A673 (cell line): ENCODE results near the gene RHCG. TPM values are rescaled to one million over a fixed set of nuclear protein-coding genes. Genes with fewer than 3 reads are reported as not detected.

Experiments used
- BruUV-seq: library from RNA; stranded (reverse); fragments of 400-500 nt; replicated peaks from 2 replicates; lab custom pipeline; 2021; lab: Mats Ljungman, UMichigan
- CTCF ChIA-PET: fragments of 300-600 bp; sonication (Branson Sonifier 250); formaldehyde crosslinking; loops from one replicate; lab custom pipeline; 2022; ENCODE audit warnings: antibody characterized with exemption; lab: Charles Lee
- POLR2A ChIA-PET: fragments of 300-600 bp; sonication (Branson Sonifier 250); formaldehyde crosslinking; loops from one replicate; lab custom pipeline; 2022; ENCODE audit warnings: antibody characterized with exemption; ENCODE audit not compliant: low non-redundant PET; lab: Charles Lee
- DNase-seq: peaks from one replicate; pipeline ENCODE4 v3.0.0-alpha.2; 2015; ENCODE audit warnings: low spot score
- H3K27ac ChIP-seq: fragments of 200-600 bp; sonication (generic); 2 replicates; pipeline ENCODE4 v1.5.1; 2016; ENCODE audit warnings: mixed run types, low read depth, mild to moderate bottlenecking, mixed read lengths, antibody characterized with exemption, low read length; ENCODE audit not compliant: poor library complexity, severe bottlenecking
- H3K27me3 ChIP-seq: fragments of 200-600 bp; sonication (generic); replicated peaks from 2 replicates; pipeline ENCODE4 v1.6.1; 2017; ENCODE audit warnings: mixed run types, low read depth, mild to moderate bottlenecking, mixed read lengths, antibody characterized with exemption, low read length; ENCODE audit not compliant: insufficient read depth, poor library complexity
- H3K36me3 ChIP-seq: fragments of 200-600 bp; sonication (generic); 2 replicates; pipeline ENCODE4 v1.6.1; 2016; ENCODE audit warnings: mixed run types, mild to moderate bottlenecking, mixed read lengths, antibody characterized with exemption, low read length; ENCODE audit not compliant: insufficient read depth, poor library complexity, severe bottlenecking
- H3K4me1 ChIP-seq: fragments of 200-600 bp; sonication (generic); 2 replicates; pipeline ENCODE4 v1.6.1; 2017; ENCODE audit warnings: mixed run types, mild to moderate bottlenecking, mixed read lengths, antibody characterized with exemption, low read length; ENCODE audit not compliant: insufficient read depth, poor library complexity, severe bottlenecking
- H3K4me3 ChIP-seq: fragments of 200-600 bp; sonication (generic); 2 replicates; pipeline ENCODE4 v1.5.1; 2016; ENCODE audit warnings: low read depth, mixed run types, mild to moderate bottlenecking, mixed read lengths, low read length; ENCODE audit not compliant: poor library complexity, severe bottlenecking
- H3K9me3 ChIP-seq: fragments of 200-600 bp; sonication (generic); 2 replicates; pipeline ENCODE4 v1.6.1; 2016; ENCODE audit warnings: mixed run types, low read depth, mild to moderate bottlenecking, mixed read lengths, antibody characterized with exemption, low read length; ENCODE audit not compliant: poor library complexity, severe bottlenecking
- CTCF ChIP-seq: fragments of 300-800, 200-600 bp; sonication (generic); conservative IDR thresholded peaks from 2 replicates; pipeline ENCODE4 v1.5.1; 2017; ENCODE audit warnings: low read depth, mild to moderate bottlenecking, antibody characterized with exemption, low read length, moderate library complexity, mixed read lengths
- EZH2 ChIP-seq: fragments of 200-600 bp; sonication (generic); IDR thresholded peaks from 2 replicates; pipeline ENCODE4 v1.6.1; 2017; ENCODE audit warnings: borderline replicate concordance, low read depth, mild to moderate bottlenecking, mixed read lengths, antibody characterized with exemption, low read length; ENCODE audit not compliant: poor library complexity, severe bottlenecking
- intact Hi-C: fragments of 100-400 bp; cut with micrococcal nuclease; formaldehyde crosslinking; loops from one replicate; pipeline ENCODE4 v1.10.0; 2022; ENCODE audit not compliant: unreplicated experiment
- total RNA-seq: library from RNA; stranded (reverse); gene quantifications from 2 replicates; pipeline ENCODE4 v1.2.3, GENCODE V29; 2021

RHCG gene
- total RNA-seq, 1 experiment from 2014 or later = 1.4 TPM

DNA sequence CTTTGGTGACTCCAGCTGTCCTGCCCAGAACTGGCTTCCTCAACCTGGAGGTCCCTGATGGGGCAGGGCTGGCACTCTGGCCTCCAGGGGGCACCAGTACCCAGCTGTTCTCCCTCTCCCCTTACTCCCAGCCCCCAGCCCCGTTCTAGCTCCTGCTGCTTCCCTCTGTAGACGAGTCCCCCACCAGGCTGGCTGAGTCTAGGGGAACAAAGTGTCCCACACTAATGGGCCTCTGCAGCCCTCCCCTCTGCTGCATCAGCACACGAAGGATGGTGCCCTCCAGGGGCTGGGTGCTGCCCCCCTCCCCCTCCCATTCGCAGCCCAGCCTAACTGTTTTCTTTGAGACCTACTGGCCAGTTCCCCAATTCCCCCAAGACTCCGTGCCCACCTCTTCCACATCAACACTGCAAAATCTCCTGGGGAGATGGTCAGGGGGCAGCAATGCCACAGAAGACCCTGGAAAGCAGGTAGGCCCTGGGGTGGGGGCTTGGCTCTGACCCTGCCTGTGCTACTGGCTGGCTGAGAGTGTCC lies 4.2 kb downstream of the RHCG start:
- no peaks in the 10 kb centered on the region for H3K9me3 ChIP-seq
- H3K27me3 ChIP-seq = peaks cover 6% of the 10 kb centered on the region
- TF ChIP-seq CTCF (peak; percentile 56), EZH2 (no peak)
- no TSS peak for BruUV-seq
- H3K27ac ChIP-seq = no peak overlapping the region
- H3K4me3 ChIP-seq = no peak overlapping the region
- CTCF ChIA-PET = interaction anchor here (0.6 kb wide), 1 partner anchor 238 kb away, joined by 3 read pairs; no protein-coding TSS in a partner anchor
- H3K4me1 ChIP-seq = no peaks in the 10 kb centered on the region
- intact Hi-C loops = loop anchor here (1.0 kb wide), 1 partner anchor 19 kb away; no protein-coding TSS in a partner anchor
- POLR2A ChIA-PET = no interaction called here
- no peaks in the 10 kb centered on the region for H3K36me3 ChIP-seq
- no peak for DNase-seq

GRCh38 chr15:89490814-89491315 lies 5.5 kb downstream of the RHCG start:
- ChIA-PET POLR2A (no interaction called here), CTCF (interaction anchor here (0.6 to 1.1 kb wide), 2 partner anchors 9 to 48 kb away, joined by 3 to 4 read pairs; no protein-coding TSS in a partner anchor)
- Histone ChIP-seq H3K27ac (no peak overlapping the region), H3K4me1 (no peaks in the 10 kb centered on the region), H3K4me3 (no peak overlapping the region), H3K36me3 (no peaks in the 10 kb centered on the region), H3K9me3 (no peaks in the 10 kb centered on the region), H3K27me3 (no peaks in the 10 kb centered on the region)
- TF ChIP-seq CTCF (no peak), EZH2 (no peak)
- intact Hi-C loops = no loop called here
- BruUV-seq = no TSS peak
- DNase-seq = no peak

GRCh38 chr15:89490081-89490813 lies 6.1 kb downstream of the RHCG start:
- Histone ChIP-seq H3K9me3 (no peaks in the 10 kb centered on the region), H3K4me3 (no peak overlapping the region), H3K27me3 (no peaks in the 10 kb centered on the region), H3K27ac (no peak overlapping the region), H3K36me3 (no peaks in the 10 kb centered on the region), H3K4me1 (no peaks in the 10 kb centered on the region)
- DNase-seq = no peak
- TF ChIP-seq EZH2 (no peak), CTCF (no peak)
- BruUV-seq = no TSS peak
- ChIA-PET CTCF (interaction anchor here (0.6 to 1.1 kb wide), 2 partner anchors 9 to 48 kb away, joined by 3 to 4 read pairs; no protein-coding TSS in a partner anchor), POLR2A (no interaction called here)
- intact Hi-C loops = no loop called here
